ENCODE results near the gene KRTAP10-5.
"Not testable (repeated sequence)": the region's sequence is repeated elsewhere in the genome, so short reads cannot be mapped to it uniquely, and the experiment has no call there.

Gene KRTAP10-5

DNA sequence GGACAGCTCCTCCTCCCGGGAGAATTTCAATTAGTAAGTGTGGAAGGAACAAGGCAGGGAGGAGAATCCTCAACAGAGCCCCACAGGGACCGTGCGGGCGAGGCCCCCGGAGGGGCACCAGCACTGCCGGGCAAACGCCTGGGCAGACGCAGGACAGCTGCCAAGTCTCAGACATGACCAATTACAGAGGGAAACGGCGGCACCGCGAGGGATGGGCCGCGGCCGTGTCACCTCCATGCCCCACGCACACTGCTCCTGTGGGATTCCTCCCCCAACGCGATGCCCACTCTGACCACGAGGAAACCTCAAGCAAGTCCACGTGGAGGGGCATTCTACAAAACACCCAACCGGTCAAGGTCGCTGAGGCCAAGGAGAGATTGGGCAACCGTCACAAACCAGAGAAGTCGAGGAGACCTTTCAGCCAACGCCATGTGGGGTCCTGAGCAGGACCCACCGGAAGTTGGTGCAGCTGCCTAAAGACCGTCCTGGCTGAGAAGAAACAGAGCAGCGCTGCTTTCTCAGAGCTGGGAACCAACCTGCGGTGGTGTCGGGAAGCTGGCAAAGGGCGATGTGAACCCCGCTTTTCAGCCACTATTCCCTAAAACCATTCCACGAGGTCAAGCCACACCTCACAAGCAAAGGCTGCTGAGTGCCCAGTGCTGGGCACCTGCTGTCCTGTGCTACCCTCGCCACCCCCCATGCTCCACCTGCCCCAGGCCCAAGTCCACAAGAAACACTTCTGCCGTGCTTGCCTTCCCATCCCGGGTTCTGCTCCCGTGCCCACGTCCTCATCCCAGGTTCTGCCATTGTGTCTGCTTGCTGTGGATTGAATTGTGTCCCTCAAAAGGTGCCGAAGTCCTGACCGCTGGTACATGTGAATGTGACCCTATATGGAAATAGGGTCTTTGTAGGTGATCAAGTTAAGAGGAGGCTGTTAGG lies 8.3 kb downstream of the KRTAP10-5 start:
- DNase-seq (ENCODE audit: low read depth): no peak

DNA sequence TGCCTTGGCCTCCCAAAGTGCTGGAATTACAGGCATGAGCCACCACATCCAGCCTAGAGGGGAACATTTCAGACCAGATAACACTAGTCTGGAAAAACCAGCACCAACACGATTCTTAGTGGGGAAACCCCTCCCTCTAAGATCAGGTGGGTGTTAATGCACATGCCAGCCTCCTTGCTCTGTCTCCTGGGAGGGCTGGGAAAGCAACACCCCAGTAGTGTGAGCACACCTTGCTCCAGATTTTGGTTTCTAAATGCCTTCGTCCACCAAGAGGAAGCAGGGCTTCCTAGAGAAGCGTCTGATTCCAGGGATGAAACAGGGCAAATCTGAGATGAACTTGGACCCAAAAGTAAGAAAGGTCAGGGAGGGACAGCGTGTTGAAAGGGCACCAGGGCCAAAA lies 9.1 kb downstream of the KRTAP10-5 start:
- DNase-seq (ENCODE audit: low read depth): no peak

DNA sequence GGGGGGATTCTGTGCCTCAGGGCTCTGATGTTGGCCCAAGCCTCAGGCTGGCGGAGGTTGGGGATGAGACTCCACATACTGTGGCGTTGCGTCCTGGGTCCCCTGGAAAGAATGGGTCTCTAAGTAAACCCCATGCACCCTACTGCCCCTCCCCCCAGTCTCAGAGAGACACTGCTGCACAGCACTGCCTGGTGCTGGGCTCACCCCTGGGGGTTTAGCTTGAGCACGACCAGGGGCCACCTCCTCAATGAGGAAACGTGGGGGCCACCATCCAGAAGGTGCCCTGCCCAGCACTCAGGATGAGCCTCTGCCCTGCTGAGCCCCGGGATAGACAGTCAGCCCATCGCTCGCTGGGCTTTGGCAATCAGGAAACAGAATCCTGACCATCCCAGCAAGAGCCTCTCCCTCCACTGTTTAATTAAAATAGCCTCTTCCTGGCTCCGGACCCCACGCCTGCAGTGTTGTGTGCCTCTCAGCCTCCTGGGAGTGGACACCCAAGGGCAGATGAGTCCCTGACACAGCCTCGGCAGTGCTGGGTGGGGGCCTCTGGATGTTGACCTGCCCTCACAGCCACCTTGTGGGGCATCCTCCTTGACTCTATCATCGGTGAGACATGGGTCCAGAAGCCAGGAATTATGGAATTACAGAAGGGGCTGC lies 10.4 kb downstream of the KRTAP10-5 start:
- no peak for DNase-seq (ENCODE audit: low read depth)

DNA sequence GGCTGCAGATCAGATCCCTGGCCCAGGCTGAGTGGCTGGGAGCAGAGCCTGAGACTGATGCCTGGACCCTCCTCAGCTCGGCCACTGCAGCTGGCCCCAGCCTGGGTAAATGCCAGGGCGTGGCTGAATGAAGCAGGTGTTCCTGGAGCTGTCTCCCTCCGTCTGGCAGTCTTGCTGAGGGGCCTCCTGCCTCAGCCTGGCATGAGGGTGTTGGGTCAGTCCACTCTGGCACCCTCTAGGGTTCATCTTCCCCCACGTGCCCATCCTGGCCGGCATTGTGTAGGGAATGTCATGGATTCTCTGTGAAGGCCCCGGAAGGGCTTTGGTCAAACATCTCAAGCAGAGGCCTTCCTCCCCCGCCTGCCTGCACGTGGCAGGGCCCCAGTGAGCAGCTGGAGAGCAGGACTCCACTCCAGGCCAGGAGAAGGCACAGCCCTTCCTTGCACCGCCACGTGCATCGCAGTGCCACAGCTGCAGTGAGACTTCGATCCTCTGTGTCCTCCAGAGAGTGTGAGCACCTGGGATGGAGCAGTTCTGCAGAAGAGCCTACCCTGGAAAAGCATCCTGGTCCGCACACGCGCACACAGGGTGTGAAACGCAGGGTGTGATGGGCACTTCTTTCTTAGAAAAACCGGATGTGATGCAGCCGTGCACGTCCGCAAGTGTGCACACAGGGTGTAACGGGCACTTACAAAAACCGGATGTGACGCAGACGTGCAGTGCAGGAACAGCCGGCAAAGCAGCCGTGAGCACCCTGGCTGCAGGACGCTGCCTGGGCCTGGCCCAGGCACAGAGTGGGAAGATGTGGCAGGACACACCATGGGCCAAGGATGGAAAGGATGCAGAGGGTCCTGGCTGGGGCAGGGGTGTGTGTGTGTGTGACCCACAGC lies 11.5 kb downstream of the KRTAP10-5 start:
- no peak for DNase-seq (ENCODE audit: low read depth)

DNA sequence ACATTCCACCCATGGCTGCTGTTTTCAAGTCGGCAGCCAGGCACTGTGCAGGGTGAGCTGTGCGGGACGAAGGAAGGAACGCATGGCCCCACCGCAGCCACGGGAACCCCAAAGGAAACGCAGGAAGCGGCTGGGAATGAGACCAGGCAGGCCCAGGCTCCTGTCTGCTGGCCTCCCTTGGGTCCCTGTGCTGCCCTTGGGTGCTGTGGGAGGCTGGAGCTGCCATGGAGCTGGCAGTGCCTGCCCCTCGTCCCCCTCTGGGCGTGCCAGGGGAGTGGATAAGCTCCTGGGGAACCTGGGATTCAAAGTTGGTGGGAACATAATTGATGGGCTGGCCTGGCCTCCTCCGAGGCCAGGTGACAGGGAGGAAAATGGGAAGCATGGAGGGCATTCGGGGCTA lies 12.1 kb downstream of the KRTAP10-5 start:
- no peak for DNase-seq (ENCODE audit: low read depth)

DNA sequence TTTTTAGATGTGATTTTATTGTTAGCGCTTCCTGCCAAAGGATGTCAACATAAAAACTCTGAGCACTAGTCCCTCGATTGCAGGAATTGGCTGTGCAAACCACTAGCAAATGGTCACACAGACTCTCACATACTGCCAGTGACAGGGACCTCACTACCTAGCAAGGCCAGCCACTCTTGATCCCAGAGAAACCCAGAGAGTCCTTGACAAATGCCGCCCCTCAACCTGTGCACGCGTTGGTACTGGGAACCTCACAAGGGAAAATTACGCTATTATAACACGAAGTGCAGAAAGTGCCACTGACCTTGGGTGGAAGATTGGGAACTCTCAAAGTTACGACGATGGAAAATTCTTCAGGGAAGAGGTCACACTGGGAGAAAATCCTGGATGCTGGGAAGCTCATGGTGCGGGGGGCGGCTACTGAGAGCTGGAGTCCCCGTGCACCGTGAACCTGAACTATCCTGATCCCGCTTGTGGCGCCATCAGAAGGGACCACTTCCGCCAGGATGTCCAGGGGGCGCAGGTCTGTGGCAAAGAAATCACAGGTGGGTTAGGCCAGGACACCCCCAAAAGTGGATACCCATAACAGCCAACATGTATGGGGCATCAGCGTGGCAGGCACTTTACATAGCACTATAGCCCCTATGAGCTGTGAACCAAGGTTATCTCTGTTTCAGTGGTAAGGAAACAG lies 12.8 kb downstream of the KRTAP10-5 start:
- DNase-seq (ENCODE audit: low read depth): no peak

DNA sequence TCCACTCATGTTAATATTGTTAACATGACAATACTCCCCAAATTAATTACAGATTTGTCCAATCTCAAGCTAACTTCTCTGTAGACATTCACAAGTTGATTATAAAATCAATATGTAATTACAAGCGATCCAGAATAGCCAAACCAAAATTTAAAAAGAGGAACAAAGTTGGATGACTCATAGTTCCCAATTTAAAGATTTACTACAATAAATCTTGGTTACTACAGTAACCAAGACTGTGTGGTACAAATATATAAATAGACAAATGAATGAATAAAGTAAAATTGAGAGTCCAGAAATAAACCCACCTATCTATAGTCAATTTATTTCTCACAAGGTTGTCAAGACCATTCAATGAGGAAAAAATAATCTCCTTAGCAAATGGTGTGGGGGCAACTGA lies 14.0 kb downstream of the KRTAP10-5 start:
- DNase-seq (ENCODE audit: low read depth): no peak

DNA sequence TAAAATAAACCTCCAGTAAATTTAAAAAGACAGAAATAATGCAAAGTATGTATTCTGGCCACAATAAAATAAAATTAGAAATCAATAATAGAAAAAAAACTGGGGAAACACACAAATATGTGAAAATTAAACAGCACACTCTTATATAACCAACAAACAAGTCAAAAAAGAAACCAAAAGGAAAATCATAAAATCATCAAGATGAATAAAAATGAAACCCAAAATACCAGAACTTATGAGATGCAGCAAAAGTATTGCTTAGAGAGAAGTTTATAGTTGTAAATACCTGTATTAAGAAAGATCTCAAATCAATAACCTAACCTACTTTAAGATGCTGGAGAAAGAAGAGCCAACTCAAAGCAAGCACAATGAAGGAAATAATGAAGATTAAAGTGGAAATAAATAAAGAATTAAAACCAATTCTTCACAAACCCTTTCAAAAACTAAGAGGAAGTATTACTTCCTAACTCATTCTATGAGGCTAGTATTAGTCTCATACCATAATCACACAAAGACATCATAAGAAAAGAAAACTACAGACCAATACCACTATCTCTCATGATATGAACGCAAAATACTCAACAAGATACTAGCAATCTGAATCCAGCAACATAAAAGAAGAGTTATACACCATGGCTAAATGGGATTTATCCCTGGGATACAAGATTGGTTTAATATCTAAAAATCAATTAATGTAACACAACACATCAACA lies 15.4 kb downstream of the KRTAP10-5 start:
- DNase-seq (ENCODE audit: low read depth): no peak

DNA sequence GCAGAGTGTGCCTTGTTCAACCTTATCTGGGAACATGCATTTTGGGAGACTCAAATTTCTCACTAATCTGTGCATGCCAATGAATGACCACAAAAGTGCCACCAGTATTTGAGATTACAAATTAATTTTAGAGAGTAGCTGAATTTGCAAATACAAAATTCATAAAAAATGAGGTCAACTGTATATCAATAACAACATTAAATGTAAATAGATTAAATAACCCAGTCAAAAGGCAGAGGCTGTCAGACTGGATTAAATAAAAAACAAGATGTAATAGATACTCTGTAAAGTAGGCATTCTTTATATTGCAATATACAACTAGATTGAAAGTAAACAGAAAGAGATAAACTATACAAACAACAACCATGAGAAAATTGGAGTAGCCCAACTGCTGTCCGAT lies 16.3 kb downstream of the KRTAP10-5 start:
- DNase-seq (ENCODE audit: low read depth): no peak

DNA sequence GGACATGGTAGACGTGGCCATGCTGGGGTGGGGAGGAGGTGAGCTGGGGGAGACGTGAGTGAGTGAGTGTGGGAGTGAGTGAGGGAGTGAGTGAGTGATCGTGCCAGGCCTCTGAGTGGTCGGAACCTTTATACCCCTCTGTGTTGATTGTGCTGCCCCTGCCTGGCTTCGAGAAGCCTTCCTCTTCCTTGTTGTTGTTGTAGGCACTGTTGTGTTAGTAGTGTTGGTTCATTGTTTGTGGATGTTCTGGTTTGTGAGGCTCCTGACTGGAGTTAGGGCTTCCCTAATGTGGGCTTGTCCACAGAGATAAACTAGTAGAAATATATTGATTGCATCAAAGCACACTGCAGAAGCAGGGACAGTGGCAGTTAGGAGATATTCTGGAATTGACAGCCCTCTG lies 21.7 kb downstream of the KRTAP10-5 start, which contains the start of gene KRTAP10-3:
Gene KRTAP10-3, minus strand, starts transcription at position 101 of the 400 bp plus-strand sequence. Its CDS starts 80 bp downstream, at position 21.
- no peak for DNase-seq (ENCODE audit: low read depth)

DNA sequence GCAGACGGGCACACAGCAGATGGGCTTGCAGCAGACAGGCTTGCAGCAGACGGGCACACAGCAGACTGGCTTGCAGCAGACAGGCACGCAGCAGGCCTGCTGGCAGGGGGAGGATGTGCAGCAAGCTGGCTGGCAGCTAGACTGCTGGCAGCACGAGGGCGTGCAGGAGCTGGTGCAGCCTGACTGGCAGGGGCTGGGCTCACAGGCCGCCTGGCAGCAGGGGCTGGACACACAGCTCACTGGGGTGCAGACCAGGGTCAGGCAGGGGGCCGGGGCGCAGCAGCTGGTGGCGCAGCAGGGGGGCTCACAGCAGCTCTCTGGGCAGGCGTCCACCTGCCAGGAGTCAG lies 22.1 kb downstream of the KRTAP10-5 start:
- DNase-seq (ENCODE audit: low read depth): not testable (repeated sequence)

DNA sequence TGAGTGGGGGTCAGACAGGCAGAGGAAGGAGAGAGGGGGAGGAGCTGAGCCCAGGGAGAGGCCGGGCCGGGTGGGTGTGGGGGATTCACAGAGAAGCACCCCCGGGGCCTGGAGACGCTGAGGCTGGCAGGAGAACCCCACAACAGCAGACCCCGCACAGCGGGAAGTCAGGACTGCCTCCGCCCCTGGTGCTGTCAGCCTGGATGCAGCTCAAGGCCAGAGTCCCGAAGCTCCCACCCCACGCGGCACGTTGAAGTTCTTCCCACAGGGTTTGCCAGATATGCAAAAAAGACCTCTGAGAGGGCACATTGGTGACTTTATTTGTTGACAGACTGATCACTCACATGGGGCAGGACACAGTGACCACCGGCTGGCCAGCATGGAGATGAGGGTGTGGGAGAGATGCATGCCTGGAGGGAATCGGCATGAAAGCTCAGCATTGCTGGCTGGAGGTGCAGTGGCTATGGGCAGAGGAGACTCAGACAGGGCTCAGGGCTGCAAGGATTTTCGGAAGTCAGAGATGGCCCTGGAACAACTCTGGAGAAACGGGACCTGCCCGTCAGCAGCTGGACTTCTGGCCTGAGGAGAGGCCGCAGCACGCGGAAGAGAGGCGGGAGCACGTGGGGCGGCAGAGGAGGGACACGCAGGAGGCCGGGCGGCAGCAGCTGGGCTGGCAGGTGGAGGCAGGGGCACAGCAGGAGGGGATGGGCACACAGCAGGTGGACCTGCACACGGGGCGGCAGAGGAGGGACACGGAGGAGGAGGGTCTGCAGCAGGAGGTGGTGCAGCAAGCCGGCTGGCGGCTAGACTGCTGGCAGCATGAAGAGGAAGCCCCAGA lies 22.7 kb downstream of the KRTAP10-5 start:
- DNase-seq (ENCODE audit: low read depth): no peak

DNA sequence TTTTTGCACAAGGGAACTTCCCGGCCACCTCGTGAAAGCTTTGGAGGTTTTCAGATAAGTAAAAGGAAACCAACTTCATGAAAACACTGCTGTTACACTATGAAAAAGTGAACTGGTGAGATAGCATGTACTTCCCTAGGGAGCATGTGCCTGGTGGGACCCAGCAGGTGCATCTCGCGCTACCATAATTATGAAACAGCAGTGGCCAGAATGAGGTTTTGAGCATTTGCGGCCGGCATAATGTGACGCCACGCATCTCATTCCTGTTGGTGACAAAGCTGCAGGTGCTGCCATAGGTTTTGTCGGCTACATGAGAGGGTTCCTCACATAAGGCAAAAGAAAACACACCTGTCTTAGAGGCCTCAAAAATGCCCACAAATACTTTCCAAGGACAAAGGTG lies 23.5 kb downstream of the KRTAP10-5 start:
- no peak for DNase-seq (ENCODE audit: low read depth)

DNA sequence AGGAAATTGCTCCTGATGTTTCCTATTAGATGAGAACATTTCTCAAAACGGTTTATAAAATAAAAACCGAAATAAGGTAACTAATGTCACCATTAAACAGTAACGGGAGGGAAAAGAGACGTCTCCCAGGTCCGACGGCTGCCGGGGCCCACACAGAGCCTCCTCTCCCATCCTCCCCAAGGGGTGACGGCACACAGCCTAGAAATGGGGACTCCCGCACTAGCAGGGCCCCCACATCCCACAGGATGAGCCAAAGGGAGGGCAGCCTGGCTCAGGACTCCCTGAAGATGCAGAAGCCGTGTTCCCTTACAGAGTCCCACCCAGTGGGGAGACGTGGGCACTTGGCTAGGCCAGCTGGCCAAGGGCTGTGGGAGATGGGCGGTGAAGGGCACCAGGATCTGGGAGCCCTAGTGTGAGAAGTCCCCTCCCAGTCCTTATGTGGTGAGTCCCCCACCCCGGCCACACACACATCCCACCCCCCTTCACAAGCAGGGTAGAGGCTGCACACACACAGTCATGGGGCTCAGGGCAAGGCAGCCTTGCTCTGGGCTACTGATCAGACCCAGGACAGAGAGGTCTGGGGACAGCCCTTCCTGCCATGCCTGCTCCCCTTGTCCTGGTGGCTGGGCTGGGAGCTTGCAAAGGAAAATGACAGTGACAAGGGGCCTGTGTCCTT lies 25.1 kb downstream of the KRTAP10-5 start:
- DNase-seq (ENCODE audit: low read depth): no peak

DNA sequence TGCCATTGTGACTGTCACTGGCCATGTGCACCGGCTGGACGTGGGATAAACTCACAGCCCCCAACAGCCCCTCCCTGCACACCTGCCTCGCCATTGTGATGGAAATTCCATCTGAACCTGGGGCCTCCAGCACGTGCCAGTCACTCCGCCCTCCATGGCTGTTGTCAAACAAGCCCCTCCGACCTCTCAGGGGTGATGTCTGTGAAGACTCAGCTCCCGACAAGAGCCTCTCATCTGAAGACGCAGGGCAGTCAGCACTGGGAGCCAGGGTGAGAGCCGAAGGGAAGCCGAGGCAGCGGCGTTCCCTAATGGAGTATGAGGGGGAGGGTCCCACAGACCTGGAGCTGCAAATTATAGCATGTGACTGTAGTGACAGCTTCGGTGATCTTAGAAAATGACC lies 27.7 kb downstream of the KRTAP10-5 start:
- no peak for DNase-seq (ENCODE audit: low read depth)

DNA sequence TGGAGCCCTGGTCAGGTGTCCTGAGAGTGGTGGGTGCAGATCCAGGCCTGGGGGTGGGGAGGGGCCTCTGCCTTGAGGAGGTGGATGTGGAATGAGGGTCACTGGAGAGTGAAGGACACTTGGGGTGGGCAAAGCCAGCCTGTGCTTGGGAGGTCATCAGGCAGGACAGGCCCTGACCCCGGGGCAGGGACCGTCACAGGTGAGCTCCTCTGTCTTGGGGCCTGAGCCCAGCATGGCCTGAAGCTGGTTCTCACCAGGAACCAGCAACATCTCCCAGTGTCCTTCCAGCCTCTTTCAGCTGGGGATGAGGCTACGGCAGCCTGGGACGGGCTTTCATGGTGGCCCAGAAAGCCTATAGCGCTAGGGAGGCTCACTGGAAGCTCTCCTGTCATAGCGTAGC lies 28.3 kb downstream of the KRTAP10-5 start:
- DNase-seq (ENCODE audit: low read depth): no peak

DNA sequence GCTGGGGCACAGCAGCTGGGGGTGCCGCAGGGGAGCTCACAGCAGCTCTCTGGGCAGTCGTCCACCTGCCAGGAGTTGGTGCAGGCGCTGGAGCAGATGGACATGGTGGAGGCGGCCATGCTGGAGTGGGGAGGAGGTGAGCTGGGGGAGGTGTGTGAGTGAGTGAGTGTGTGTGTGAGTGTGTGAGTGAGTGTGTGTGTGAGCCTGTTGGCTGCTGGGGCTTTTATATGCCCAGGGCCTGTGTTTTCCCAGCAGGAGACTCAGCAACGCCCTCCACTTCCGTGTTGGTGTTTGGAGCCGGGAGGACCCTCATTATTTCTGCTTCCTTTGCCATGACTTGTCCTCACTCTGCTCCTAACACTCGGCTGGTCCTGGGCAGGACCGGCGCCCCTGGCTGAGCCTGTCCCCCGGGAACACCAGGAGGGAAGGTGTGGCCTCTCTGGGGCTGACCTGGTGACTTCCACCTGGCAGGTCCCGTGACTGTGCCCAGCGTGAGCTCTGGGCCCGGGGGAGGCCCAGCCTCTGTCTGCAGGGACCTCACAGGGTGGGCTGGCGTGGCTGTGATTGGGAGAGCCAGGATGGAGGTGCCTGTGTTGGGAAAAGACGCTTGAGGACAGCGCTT lies 29.0 kb downstream of the KRTAP10-5 start, which contains the start of gene KRTAP10-2:
Gene KRTAP10-2, minus strand, starts transcription at position 166 of the 622 bp plus-strand sequence. Its CDS starts 47 bp downstream, at position 119.
- no peak for DNase-seq (ENCODE audit: low read depth)

DNA sequence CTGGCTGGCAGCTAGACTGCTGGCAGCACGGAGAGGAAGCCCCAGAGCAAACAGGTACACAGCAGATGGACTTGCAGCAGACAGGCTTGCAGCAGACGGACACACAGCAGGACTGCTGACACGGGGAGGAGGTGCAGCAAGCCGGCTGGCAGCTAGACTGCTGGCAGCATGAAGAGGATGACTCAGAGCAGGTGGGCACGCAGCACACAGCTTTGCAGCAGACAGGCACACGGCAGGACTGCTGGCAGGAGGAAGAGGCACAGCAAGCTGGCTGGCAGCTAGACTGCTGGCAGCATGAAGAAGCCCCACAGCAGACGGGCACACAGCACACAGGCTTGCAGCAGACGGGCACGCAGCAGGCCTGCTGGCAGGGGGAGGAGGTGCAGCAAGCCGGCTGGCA lies 29.6 kb downstream of the KRTAP10-5 start:
- no peak for DNase-seq (ENCODE audit: low read depth)

DNA sequence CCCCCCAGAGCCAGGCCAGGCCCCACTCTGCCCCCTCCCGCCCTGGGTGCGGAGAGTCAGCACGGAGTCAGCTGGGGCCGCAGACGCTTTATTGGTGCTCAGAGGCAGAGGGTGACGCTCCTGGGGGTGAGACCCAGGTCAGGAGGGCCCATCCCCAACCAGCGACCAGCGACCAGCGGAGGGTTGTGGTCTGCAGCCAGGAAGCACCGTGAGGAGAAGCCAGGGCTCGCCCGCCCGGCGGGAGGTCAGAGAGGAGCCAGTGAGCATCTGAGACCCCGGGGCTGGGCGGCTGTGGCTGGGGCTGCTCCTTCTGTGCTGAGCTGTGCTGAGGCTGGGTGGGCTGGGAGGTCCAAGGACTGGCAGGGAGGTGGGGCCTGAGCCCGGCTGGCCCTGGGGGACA lies 30.1 kb downstream of the KRTAP10-5 start:
- not testable (repeated sequence) for DNase-seq (ENCODE audit: low read depth)
